DMS 273 treated with DMSO at 0.1 percent for 48 hours (cell line): Measurements from ENCODE around the gene PRICKLE3.
"Not testable (repeated sequence)": the region's sequence is repeated elsewhere in the genome, so short reads cannot be mapped to it uniquely, and the experiment has no call there.

ENCODE experiments used
- DNase-seq: peaks from one replicate; lab custom pipeline; 2025; lab: John Stamatoyannopoulos, UW

The PRICKLE3 gene

GRCh38 chrX:49161632-49162031 is 24.5 kb downstream of the PRICKLE3 start:
- no peak for DNase-seq

DNA sequence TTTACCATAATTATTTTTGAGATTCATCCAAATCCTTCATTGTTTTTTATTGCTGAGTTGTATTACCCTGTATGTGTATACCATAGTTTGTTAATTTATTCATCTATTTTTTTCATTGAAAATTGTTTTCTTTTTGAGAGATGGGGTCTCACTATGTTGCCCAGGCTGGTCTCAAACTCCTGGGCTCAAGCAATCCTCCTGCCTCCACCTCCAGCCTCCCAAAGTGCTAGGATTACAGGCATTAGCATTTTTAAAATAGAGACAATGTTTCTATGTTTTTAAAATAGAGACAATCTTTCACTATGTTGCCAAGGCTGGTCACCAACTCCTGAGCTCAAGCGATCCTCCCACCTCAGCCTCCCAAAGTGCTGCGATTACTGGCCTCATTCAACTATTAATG is 25.3 kb downstream of the PRICKLE3 start:
- no peak for DNase-seq

DNA sequence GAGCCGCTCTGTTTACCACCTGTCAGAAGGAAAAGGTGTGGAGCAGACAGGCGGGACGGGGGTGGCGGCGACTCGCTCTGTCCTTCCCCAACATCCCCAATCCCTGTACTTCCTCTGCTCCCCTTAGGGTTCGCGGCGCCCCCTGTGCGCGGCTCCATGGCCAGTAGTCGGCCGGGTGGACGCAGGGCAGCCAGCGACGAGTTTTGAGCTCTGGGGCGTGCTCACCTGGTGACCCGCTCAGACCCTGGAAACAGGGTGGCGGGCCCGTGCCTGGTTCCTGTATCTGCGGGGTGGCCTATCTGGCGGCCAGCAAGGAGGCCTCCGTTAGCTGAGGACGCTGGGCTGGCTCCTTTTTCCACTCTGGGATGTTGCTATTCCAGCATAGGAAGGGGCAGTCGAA is 29.0 kb downstream of the PRICKLE3 start:
- DNase-seq = no peak

GRCh38 chrX:49155900-49156837 is 30.0 kb downstream of the PRICKLE3 start:
- DNase-seq = peak; percentile 28

GRCh38 chrX:49155243-49155899 is 30.8 kb downstream of the PRICKLE3 start:
- DNase-seq = no peak

DNA sequence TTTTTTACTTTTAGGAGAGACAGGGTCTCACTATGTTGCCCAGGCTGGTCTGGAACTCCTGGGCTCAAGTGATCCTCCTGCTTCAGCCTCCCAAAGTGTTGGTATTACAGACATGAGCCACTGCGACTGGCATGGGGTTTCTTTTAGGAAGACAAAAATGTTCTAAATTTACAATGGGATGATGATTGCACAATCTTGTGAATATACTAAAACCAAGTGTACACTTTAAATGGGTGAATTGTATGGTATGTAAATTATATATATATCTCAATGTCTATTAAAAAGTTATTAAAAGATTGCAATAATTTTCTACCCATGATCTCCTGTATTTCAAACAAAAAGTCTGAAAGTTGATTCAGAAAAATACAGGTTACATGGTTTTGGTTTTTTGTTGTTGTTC is 32.7 kb downstream of the PRICKLE3 start:
- no peak for DNase-seq

GRCh38 chrX:49149291-49149690 is 36.9 kb downstream of the PRICKLE3 start:
- not testable (repeated sequence) for DNase-seq

- DNase-seq = not testable (repeated sequence)
Measured at GRCh38 chrX:49148390-49149100, 37.6 kb downstream of the PRICKLE3 start.

- no peak for DNase-seq
Measured at GRCh38 chrX:49147936-49148335, 38.2 kb downstream of the PRICKLE3 start.

DNA sequence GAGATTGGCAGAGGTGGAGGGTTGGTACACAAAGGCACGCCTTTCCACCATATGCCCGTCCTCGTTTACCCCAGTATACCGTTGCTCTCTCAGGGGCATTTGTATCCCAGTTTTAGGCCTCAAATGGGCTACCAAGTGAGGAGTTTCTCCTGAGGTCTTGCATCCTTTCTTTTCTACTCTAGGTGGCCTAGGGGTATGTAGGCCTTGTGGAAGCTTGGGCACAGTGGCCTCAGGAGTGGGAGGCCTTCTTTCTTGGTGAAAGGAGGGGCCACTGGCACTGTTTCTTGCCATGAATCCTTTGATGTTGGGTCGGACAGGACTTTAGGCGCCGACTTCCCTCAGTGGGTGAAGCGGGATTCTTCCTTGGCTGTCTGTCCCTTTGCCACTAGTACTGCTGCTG is 38.9 kb downstream of the PRICKLE3 start:
- DNase-seq = no peak

DNA sequence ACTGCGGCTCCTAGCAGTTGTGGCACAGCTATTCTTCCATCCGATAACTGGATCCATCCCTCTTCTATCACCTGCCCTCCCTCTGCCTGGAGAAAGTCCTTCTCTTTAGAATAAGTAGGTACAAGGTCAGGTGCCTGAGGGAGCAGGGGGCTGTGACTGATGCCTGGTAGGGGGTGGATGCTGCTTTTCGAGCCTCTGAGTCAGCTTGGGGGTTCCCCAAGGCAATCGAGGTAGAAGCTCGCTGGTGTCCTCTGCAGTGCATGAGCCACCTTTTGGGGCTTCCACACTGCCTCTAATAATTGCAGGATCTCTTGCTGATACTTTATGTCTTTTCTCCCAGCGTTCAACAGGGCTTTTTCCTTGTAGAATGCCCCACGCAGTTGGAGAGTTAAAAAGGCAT is 43.0 kb downstream of the PRICKLE3 start:
- not testable (repeated sequence) for DNase-seq

DNA sequence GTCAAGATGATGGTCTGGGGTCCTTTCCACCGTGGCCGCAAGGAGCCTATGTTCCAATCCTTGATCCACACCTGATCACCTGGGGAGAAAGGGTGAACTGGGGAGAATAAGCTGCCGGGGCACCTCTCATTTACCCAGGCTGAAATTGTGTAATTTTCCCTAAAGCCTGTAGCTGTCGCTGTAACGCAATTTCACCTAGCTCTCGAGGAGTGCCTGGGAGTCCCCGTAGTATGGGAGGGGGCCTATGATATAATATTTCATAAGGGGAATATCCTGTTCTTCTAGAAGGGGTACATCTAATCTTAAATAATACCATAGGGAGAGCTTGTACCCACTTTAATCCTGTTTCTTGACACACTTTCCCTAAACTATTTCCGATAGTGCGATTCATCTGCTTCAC is 43.9 kb downstream of the PRICKLE3 start:
- DNase-seq = not testable (repeated sequence)

DNA sequence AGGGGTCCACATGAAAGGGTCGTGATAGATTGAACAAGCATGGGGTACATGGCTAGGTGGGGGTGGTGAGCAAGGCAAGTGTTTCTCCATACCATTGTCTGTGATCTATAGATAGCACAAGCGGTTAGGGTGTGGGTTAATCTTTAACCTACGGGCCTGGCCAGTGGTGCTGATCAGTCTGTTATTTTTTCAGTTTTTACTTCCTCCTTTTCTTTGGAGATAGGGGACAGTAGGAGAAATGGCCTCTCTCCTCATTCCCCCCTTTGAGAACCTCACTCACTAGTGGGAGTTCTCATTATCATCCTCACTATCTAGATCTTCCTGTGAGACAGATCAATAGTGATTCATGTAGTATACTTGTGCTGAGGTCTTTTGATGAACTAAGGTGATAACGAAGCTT is 46.5 kb downstream of the PRICKLE3 start:
- DNase-seq = no peak

DNA sequence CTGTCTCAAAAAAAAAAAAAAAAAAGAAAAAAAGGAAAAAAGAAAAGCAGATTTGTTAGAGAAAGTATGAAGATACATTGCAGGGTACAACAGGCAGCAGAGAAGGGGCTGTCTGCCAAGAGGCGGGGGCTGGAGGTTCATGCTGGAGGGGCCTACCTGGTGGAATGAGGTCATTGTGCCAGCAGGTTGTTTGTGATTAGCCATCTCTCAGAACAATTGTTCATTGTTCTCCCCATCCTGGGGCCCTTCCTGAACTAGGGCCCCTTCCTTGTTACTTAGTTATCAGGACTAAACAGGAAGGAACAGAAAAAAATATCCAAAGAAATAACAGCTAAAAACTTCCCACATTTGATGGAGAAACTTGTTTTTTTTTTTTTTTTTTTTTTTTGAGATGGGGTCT is 48.7 kb downstream of the PRICKLE3 start:
- DNase-seq = no peak

- no peak for DNase-seq
Measured at GRCh38 chrX:49133759-49134158, 52.4 kb downstream of the PRICKLE3 start.

DNA sequence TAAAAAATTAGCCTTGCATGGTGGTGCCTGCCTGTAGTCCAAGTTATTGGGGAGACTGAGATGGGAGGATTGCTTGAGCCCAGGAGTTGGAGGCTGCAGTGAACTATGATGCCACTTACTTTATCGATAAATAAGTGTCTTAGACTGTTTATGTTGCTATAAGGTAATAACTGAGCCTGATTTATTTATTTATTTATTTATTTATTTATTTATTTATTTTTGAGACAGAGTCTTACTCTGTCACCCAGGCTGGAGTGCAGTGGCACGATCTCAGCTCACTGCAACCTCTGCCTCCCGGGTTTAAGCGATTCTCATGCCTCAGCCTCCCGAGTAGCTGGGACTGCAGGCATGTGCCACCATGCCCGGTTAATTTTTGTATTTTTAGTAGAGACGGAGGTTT is 53.9 kb downstream of the PRICKLE3 start:
- DNase-seq = not testable (repeated sequence)

DNA sequence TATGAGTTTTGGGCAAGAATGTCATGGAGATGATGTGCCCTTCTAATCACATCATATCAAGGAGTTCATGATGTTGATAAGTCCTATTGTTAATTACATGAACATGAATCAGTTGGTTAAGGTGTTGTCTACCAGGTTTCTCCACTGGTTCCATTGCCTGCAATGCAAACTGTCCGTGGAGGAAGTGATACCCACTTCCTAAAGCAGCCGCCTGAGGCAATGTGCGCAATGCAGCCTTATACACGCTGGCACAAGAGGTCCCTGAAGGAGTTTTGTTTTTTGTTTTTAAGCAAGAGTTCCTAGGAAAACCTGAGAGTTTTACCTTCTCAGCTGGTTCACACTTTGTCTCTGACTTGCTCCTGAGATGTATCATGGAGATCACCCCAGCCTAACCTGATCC is 56.7 kb downstream of the PRICKLE3 start:
- DNase-seq = no peak

GRCh38 chrX:49127742-49128258 is 58.4 kb downstream of the PRICKLE3 start:
- not testable (repeated sequence) for DNase-seq
